OCI-LY7 (cell line): ENCODE data around the gene HECA. TPM values are rescaled to one million over a fixed set of nuclear protein-coding genes. Genes with fewer than 3 reads are reported as not detected.
A peak's percentile ranks its signal among the peaks of the same experiment; 100 is the strongest.
"Not testable (repeated sequence)": the region's sequence is repeated elsewhere in the genome, so short reads cannot be mapped to it uniquely, and the experiment has no call there.

Source experiments
- BruUV-seq: library from RNA; stranded (reverse); fragments of 400-500 nt; replicated peaks from 2 replicates; lab custom pipeline; 2021; lab: Mats Ljungman, UMichigan
- CTCF ChIA-PET: fragments of 300-600 bp; sonication (Branson Sonifier 250); formaldehyde crosslinking; loops from one replicate; lab custom pipeline; 2022; ENCODE audit warnings: antibody characterized with exemption; ENCODE audit not compliant: unreplicated experiment; lab: Charles Lee
- POLR2A ChIA-PET: fragments of 300-600 bp; sonication (Branson Sonifier 250); formaldehyde crosslinking; loops from one replicate; lab custom pipeline; 2022; ENCODE audit warnings: antibody characterized with exemption; lab: Charles Lee
- DNase-seq: peaks from one replicate; pipeline ENCODE4 v3.0.0-alpha.2; 2015; ENCODE audit warnings: low spot score
- H2AFZ ChIP-seq: fragments of 200-600 bp; sonication (generic), shearing (Covaris generic); 2 replicates; pipeline ENCODE4 v1.6.1; 2014; ENCODE audit warnings: mild to moderate bottlenecking, antibody characterized with exemption, low read length, moderate library complexity
- H3K27ac ChIP-seq: fragments of 200-600 bp; sonication (generic); 2 replicates; pipeline ENCODE4 v1.5.1; 2014; ENCODE audit warnings: mixed run types, low read depth, mild to moderate bottlenecking, moderate library complexity, low read length, inconsistent platforms; ENCODE audit not compliant: poor library complexity, severe bottlenecking
- H3K36me3 ChIP-seq: fragments of 200-600 bp; sonication (generic); 2 replicates; pipeline ENCODE4 v1.6.1; 2014; ENCODE audit warnings: mild to moderate bottlenecking, antibody characterized with exemption, low read length, moderate library complexity, mixed read lengths; ENCODE audit not compliant: insufficient read depth
- H3K4me1 ChIP-seq: fragments of 200-600 bp; sonication (generic); 2 replicates; pipeline ENCODE4 v1.5.1; 2014; ENCODE audit warnings: mild to moderate bottlenecking, low read length; ENCODE audit not compliant: insufficient read depth, poor library complexity, severe bottlenecking
- H3K4me2 ChIP-seq: fragments of 200-600 bp; sonication (generic); 2 replicates; pipeline ENCODE4 v1.6.1; 2014; ENCODE audit warnings: mild to moderate bottlenecking, low read length
- H3K4me3 ChIP-seq: fragments of 200-600 bp; sonication (generic); 2 replicates; pipeline ENCODE4 v1.5.1; 2014; ENCODE audit warnings: mild to moderate bottlenecking, low read depth, low read length; ENCODE audit not compliant: poor library complexity, severe bottlenecking
- H3K79me2 ChIP-seq: fragments of 200-600 bp; sonication (generic); 2 replicates; pipeline ENCODE4 v1.6.1; 2016; ENCODE audit warnings: low read depth, mild to moderate bottlenecking, low read length, moderate library complexity, mixed read lengths; ENCODE audit not compliant: insufficient read depth
- H3K9me2 ChIP-seq: fragments of 200-600 bp; sonication (generic); 2 replicates; pipeline ENCODE4 v1.6.1; 2016; ENCODE audit warnings: mild to moderate bottlenecking, low read length, mixed read lengths; ENCODE audit not compliant: insufficient read depth
- H3K9me3 ChIP-seq: fragments of 200-600 bp; sonication (generic); 2 replicates; pipeline ENCODE4 v1.6.1; 2014; ENCODE audit warnings: mild to moderate bottlenecking, mixed run types, low read length, mixed read lengths
- H4K20me1 ChIP-seq: fragments of 200-600 bp; sonication (generic); 2 replicates; pipeline ENCODE4 v1.6.1; 2014; ENCODE audit warnings: mild to moderate bottlenecking, antibody characterized with exemption, low read length, moderate library complexity, mixed read lengths; ENCODE audit not compliant: insufficient read depth
- EZH2phosphoT487 ChIP-seq: fragments of 200-600 bp; sonication (generic); IDR thresholded peaks from 2 replicates; pipeline ENCODE4 v1.6.1; 2018; ENCODE audit warnings: low read depth, borderline replicate concordance, mild to moderate bottlenecking, mixed run types, antibody characterized with exemption, low read length, moderate library complexity, mixed read lengths
- intact Hi-C: fragments of 100-400 bp; cut with micrococcal nuclease; formaldehyde crosslinking; loops from one replicate; pipeline ENCODE4 v1.10.0; 2022; ENCODE audit not compliant: unreplicated experiment
- total RNA-seq, 2 experiments: library from RNA; depleted of rRNA in 1 of 2; stranded (reverse); fragments of >200 nt in 1 of 2; shearing (Covaris generic) in 1 of 2; gene quantifications; 2 replicates each; pipeline ENCODE4 v1.2.3, GENCODE V29; 2014 to 2022
- TF ChIP-seq, protein P1 (sequence below): fragments of 200-600 bp; sonication (generic); conservative IDR thresholded peaks from 2 replicates; pipeline ENCODE4 v1.5.1; 2014; ENCODE audit warnings: mild to moderate bottlenecking, antibody characterized with exemption, low read length, moderate library complexity, mixed read lengths

The HECA gene
- total RNA-seq, 2 experiments from 2014 or later = 21.9 to 23.3 TPM

DNA sequence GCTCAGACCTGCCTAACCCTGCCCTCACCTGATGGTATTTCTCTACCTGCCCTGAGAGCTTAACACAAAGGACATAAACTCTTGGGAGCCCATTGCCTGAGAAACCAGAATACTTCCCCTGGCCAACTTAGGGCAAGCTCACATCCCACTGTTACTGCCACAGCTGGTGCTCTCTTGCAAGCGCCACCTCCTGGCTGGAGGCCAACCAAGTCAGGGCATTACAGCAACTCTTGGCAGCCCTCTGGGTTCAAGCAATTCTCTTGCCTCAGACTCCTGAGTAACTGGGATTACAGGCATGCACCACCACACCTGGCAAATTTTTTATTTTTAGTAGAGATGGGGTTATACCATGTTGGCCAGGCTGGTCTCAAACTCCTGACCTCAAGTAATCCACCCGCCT is 70.1 kb downstream of the HECA start:
- Histone ChIP-seq H3K4me1 (no peaks in the 10 kb centered on the region), H3K9me2 (no peaks in the 10 kb centered on the region), H3K4me3 (no peak overlapping the region), H3K36me3 (no peaks in the 10 kb centered on the region; the same call in 1 of the 2 replicates), H3K4me2 (no peak overlapping the region), H3K79me2 (no peaks in the 10 kb centered on the region), H4K20me1 (no peaks in the 10 kb centered on the region), H2AFZ (no peak overlapping the region), H3K9me3 (peaks cover 19% of the 10 kb centered on the region; the same call in 1 of the 2 replicates), H3K27ac (no peak overlapping the region)
- no peak for TF ChIP-seq EZH2phosphoT487
- TF ChIP-seq, protein P1, sequence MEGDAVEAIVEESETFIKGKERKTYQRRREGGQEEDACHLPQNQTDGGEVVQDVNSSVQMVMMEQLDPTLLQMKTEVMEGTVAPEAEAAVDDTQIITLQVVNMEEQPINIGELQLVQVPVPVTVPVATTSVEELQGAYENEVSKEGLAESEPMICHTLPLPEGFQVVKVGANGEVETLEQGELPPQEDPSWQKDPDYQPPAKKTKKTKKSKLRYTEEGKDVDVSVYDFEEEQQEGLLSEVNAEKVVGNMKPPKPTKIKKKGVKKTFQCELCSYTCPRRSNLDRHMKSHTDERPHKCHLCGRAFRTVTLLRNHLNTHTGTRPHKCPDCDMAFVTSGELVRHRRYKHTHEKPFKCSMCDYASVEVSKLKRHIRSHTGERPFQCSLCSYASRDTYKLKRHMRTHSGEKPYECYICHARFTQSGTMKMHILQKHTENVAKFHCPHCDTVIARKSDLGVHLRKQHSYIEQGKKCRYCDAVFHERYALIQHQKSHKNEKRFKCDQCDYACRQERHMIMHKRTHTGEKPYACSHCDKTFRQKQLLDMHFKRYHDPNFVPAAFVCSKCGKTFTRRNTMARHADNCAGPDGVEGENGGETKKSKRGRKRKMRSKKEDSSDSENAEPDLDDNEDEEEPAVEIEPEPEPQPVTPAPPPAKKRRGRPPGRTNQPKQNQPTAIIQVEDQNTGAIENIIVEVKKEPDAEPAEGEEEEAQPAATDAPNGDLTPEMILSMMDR = peak; percentile 28; the same call in 1 of the 2 replicates
- DNase-seq = no peak
- CTCF ChIA-PET = no interaction called here
- intact Hi-C loops = no loop called here
- POLR2A ChIA-PET = interaction anchor here (1.1 to 1.6 kb wide), 3 partner anchors 15 to 169 kb away, joined by 3 to 5 read pairs (median 3); partner anchors contain the start of gene CITED2
- no TSS peak for BruUV-seq

DNA sequence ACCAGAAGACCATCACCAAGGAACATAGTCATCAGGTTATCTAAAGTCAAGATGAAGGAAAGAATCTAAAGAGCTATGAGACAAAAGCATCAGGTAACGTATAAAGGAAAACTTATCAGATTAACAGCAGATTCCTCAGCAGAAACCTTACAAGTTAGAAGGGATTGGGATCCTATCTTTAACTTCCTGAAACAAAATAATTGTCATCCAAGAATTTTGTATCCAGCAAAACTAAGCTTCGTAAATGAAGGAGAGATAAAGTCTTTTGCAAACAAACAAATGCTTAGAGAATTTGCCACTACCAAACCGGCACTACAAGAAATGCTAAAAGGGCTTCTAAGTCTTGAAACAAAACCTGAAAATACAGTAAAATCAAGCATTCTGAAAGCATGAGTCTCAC is 71.0 kb downstream of the HECA start:
- no peaks in the 10 kb centered on the region for H3K9me2 ChIP-seq
- DNase-seq = no peak
- H3K36me3 ChIP-seq = no peaks in the 10 kb centered on the region; the same call in 1 of the 2 replicates
- ChIA-PET CTCF (no interaction called here), POLR2A (interaction anchor here (1.6 kb wide), 1 partner anchor 16 kb away, joined by 3 read pairs; no protein-coding TSS in a partner anchor)
- no peaks in the 10 kb centered on the region for H3K4me1 ChIP-seq
- H2AFZ ChIP-seq = no peak overlapping the region
- H3K4me2 ChIP-seq = no peak overlapping the region
- no peaks in the 10 kb centered on the region for H4K20me1 ChIP-seq
- H3K79me2 ChIP-seq = no peaks in the 10 kb centered on the region
- no peak overlapping the region for H3K4me3 ChIP-seq
- BruUV-seq = no TSS peak
- H3K27ac ChIP-seq = no peak overlapping the region
- TF ChIP-seq EZH2phosphoT487 = no peak
- TF ChIP-seq, protein P1 = no peak
- peaks cover 19% of the 10 kb centered on the region; the same call in 1 of the 2 replicates for H3K9me3 ChIP-seq
- intact Hi-C loops = no loop called here

DNA sequence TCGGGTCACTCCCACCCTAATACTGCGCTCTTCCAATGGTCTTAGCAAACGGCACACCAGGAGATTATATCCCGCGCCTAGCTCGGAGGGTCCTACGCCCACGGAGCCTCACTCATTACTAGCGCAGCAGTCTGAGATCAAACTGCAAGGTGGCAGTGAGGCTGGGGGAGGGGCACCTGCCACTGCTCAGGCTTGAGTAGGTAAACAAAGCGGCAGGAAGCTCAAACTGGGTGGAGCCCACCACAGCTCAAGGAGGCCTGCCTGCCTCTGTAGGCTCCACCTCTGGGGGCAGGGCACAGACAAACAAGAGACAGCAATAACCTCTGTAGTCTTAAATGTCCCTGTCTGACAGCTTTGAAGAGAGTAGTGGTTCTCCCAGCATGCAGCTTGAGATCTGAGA is 75.9 kb downstream of the HECA start:
- H3K36me3 ChIP-seq, CTCF ChIA-PET, H3K27ac ChIP-seq, DNase-seq, H3K9me2 ChIP-seq, BruUV-seq, H3K4me3 ChIP-seq, H3K4me2 ChIP-seq, H3K4me1 ChIP-seq, H2AFZ ChIP-seq, POLR2A ChIA-PET, intact Hi-C loops, H3K79me2 ChIP-seq, H4K20me1 ChIP-seq: not testable (repeated sequence)
- peaks cover 11% of the 10 kb centered on the region; the same call in 1 of the 2 replicates for H3K9me3 ChIP-seq

DNA sequence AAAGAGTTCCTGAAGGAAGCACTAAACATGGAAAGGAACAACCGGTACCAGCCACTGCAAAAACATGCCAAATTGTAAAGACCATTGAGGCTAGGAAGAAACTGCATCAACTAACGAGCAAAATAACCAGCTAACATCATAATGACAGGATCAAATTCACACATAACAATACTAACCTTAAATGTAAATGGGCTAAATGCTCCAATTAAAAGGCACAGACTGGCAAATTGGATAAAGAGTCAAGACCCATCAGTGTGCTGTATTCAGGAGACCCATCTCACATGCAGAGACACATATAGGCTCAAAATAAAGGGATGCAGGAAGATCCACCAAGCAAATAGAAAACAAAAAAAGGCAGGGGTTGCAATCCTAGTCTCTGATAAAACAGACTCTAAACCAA is 77.6 kb downstream of the HECA start:
- BruUV-seq, CTCF ChIA-PET: not testable (repeated sequence)

More for the DNA sequence above, 77.6 kb downstream of the HECA start:
- DNase-seq, H3K9me2 ChIP-seq, H3K79me2 ChIP-seq, H3K36me3 ChIP-seq, H2AFZ ChIP-seq, H3K4me2 ChIP-seq, H3K4me1 ChIP-seq, POLR2A ChIA-PET, H3K4me3 ChIP-seq, H3K9me3 ChIP-seq, H3K27ac ChIP-seq, H4K20me1 ChIP-seq, intact Hi-C loops: not testable (repeated sequence)
